Liver (tissue), 3 donors: ENCODE measurements around the gene FBXL13.

ENCODE experiments used
- EGR1 ChIP-seq, 2 donors: IDR thresholded peaks; 2 replicates each; pipeline ENCODE4 v1.6.1; 2016 to 2018; ENCODE audit warnings: antibody characterized with exemption in 2 of 2, low read depth in 2 of 2
- FOXA2 ChIP-seq: IDR thresholded peaks from 2 replicates; pipeline ENCODE4 v1.6.1; 2016; ENCODE audit warnings: antibody characterized with exemption
- GABPA ChIP-seq, 2 donors: IDR thresholded peaks in 1 of 2; conservative IDR thresholded peaks in 1 of 2; 2 replicates each; pipeline ENCODE4 v1.6.1; 2016; ENCODE audit warnings: antibody characterized with exemption in 2 of 2, mild to moderate bottlenecking in 1 of 2, moderate library complexity in 1 of 2
- JUND ChIP-seq, 2 donors: IDR thresholded peaks; 2 replicates each; pipeline ENCODE4 v1.6.1; 2016; ENCODE audit warnings: antibody characterized with exemption in 2 of 2
- RAD21 ChIP-seq, 2 donors: IDR thresholded peaks; 2 replicates each; pipeline ENCODE4 v1.6.1; 2016; ENCODE audit warnings: antibody characterized with exemption in 2 of 2, mild to moderate bottlenecking in 2 of 2
- RXRA ChIP-seq, 2 donors: IDR thresholded peaks; 2 replicates each; pipeline ENCODE4 v1.6.1; 2017 to 2018; ENCODE audit warnings: antibody characterized with exemption in 2 of 2, mild to moderate bottlenecking in 1 of 2
- SP1 ChIP-seq: IDR thresholded peaks from 2 replicates; pipeline ENCODE4 v1.6.1; 2018; ENCODE audit warnings: antibody characterized with exemption, mild to moderate bottlenecking
- TAF1 ChIP-seq: conservative IDR thresholded peaks from 2 replicates; pipeline ENCODE4 v1.6.1; 2016; ENCODE audit warnings: antibody characterized with exemption, mild to moderate bottlenecking
- YY1 ChIP-seq: IDR thresholded peaks from 2 replicates; pipeline ENCODE4 v1.6.1; 2016; ENCODE audit warnings: antibody characterized with exemption, mild to moderate bottlenecking
- TF ChIP-seq, protein P1 (sequence below): fragments of 150-350 bp; IDR thresholded peaks from 2 replicates; pipeline ENCODE4 v1.5.1; 2017; ENCODE audit warnings: improper control_type of control experiment, low read depth, low read length; ENCODE audit not compliant: missing input control
- TF ChIP-seq, protein P2 (sequence below): IDR thresholded peaks from 2 replicates; pipeline ENCODE4 v1.6.1; 2016; ENCODE audit warnings: antibody characterized with exemption
- TF ChIP-seq, protein P3 (sequence below): IDR thresholded peaks from 2 replicates; pipeline ENCODE4 v1.6.1; 2016; ENCODE audit warnings: antibody characterized with exemption
- TF ChIP-seq, protein P4 (sequence below): IDR thresholded peaks from 2 replicates; pipeline ENCODE4 v1.6.1; 2016; ENCODE audit warnings: antibody characterized with exemption, mild to moderate bottlenecking
- TF ChIP-seq, protein P5 (sequence below): IDR thresholded peaks from 2 replicates; pipeline ENCODE4 v1.6.1; 2016; ENCODE audit warnings: antibody characterized with exemption
- donor health status: healthy.
- donor health status: healthy.

DNA sequence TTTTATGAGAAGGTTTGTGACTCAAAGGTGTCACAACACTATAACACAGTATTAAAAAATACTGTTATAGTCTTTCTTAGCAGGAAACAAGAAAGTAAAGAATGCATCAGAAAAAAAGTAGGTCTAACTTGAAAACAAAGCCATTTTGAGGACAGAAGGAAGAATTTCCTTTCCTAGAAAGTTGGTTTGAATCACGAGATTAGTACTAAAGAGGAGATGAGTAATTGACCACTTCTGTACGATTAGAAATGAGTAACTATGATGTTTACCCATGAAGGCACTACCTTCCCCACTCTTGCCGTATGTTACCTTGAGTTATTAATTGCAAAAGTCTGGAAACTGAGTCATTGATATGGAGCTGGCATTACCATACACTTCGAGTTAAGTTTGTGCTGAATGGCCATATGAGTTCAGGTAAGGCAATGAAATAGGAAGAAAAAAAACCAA, 260.5 kb downstream of the FBXL13 start:
- TF ChIP-seq, protein P1, sequence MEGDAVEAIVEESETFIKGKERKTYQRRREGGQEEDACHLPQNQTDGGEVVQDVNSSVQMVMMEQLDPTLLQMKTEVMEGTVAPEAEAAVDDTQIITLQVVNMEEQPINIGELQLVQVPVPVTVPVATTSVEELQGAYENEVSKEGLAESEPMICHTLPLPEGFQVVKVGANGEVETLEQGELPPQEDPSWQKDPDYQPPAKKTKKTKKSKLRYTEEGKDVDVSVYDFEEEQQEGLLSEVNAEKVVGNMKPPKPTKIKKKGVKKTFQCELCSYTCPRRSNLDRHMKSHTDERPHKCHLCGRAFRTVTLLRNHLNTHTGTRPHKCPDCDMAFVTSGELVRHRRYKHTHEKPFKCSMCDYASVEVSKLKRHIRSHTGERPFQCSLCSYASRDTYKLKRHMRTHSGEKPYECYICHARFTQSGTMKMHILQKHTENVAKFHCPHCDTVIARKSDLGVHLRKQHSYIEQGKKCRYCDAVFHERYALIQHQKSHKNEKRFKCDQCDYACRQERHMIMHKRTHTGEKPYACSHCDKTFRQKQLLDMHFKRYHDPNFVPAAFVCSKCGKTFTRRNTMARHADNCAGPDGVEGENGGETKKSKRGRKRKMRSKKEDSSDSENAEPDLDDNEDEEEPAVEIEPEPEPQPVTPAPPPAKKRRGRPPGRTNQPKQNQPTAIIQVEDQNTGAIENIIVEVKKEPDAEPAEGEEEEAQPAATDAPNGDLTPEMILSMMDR = no peak
- no peak for TF ChIP-seq RAD21 (IDR thresholded peaks at IDR 0.05)
- no peak for TF ChIP-seq YY1
- TF ChIP-seq, protein P2, sequence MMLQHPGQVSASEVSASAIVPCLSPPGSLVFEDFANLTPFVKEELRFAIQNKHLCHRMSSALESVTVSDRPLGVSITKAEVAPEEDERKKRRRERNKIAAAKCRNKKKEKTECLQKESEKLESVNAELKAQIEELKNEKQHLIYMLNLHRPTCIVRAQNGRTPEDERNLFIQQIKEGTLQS = no peak
- TF ChIP-seq FOXA2 = no peak
- no peak for TF ChIP-seq RXRA (IDR thresholded peaks at IDR 0.05)
- no peak for TF ChIP-seq EGR1 (IDR thresholded peaks at IDR 0.05; ENCODE audit: low read depth in 2 of 2)
- no peak for TF ChIP-seq JUND (IDR thresholded peaks at IDR 0.05)
- no peak for TF ChIP-seq TAF1
- TF ChIP-seq, protein P3, sequence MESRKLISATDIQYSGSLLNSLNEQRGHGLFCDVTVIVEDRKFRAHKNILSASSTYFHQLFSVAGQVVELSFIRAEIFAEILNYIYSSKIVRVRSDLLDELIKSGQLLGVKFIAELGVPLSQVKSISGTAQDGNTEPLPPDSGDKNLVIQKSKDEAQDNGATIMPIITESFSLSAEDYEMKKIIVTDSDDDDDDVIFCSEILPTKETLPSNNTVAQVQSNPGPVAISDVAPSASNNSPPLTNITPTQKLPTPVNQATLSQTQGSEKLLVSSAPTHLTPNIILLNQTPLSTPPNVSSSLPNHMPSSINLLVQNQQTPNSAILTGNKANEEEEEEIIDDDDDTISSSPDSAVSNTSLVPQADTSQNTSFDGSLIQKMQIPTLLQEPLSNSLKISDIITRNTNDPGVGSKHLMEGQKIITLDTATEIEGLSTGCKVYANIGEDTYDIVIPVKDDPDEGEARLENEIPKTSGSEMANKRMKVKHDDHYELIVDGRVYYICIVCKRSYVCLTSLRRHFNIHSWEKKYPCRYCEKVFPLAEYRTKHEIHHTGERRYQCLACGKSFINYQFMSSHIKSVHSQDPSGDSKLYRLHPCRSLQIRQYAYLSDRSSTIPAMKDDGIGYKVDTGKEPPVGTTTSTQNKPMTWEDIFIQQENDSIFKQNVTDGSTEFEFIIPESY = no peak
- TF ChIP-seq, protein P4, sequence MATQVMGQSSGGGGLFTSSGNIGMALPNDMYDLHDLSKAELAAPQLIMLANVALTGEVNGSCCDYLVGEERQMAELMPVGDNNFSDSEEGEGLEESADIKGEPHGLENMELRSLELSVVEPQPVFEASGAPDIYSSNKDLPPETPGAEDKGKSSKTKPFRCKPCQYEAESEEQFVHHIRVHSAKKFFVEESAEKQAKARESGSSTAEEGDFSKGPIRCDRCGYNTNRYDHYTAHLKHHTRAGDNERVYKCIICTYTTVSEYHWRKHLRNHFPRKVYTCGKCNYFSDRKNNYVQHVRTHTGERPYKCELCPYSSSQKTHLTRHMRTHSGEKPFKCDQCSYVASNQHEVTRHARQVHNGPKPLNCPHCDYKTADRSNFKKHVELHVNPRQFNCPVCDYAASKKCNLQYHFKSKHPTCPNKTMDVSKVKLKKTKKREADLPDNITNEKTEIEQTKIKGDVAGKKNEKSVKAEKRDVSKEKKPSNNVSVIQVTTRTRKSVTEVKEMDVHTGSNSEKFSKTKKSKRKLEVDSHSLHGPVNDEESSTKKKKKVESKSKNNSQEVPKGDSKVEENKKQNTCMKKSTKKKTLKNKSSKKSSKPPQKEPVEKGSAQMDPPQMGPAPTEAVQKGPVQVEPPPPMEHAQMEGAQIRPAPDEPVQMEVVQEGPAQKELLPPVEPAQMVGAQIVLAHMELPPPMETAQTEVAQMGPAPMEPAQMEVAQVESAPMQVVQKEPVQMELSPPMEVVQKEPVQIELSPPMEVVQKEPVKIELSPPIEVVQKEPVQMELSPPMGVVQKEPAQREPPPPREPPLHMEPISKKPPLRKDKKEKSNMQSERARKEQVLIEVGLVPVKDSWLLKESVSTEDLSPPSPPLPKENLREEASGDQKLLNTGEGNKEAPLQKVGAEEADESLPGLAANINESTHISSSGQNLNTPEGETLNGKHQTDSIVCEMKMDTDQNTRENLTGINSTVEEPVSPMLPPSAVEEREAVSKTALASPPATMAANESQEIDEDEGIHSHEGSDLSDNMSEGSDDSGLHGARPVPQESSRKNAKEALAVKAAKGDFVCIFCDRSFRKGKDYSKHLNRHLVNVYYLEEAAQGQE = no peak
- TF ChIP-seq, protein P5, sequence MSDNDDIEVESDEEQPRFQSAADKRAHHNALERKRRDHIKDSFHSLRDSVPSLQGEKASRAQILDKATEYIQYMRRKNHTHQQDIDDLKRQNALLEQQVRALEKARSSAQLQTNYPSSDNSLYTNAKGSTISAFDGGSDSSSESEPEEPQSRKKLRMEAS = no peak
- TF ChIP-seq GABPA (IDR thresholded peaks at IDR 0.05 in 1 of 2, conservative IDR thresholded peaks at IDR 0.05 in 1 of 2) = no peak
- no peak for TF ChIP-seq SP1
